Activated CD8-positive, alpha-beta memory T cell treated with anti-CD3 and anti-CD28 coated beads, Interleukin-2, amount 50 U/mL, for 1 hour (primary cell): ENCODE results near the gene AHR.

Experiments used
- DNase-seq: peaks from one replicate; pipeline ENCODE4 v3.0.0-alpha.2; 2020; ENCODE audit errors: extremely low read depth

The AHR gene

DNA sequence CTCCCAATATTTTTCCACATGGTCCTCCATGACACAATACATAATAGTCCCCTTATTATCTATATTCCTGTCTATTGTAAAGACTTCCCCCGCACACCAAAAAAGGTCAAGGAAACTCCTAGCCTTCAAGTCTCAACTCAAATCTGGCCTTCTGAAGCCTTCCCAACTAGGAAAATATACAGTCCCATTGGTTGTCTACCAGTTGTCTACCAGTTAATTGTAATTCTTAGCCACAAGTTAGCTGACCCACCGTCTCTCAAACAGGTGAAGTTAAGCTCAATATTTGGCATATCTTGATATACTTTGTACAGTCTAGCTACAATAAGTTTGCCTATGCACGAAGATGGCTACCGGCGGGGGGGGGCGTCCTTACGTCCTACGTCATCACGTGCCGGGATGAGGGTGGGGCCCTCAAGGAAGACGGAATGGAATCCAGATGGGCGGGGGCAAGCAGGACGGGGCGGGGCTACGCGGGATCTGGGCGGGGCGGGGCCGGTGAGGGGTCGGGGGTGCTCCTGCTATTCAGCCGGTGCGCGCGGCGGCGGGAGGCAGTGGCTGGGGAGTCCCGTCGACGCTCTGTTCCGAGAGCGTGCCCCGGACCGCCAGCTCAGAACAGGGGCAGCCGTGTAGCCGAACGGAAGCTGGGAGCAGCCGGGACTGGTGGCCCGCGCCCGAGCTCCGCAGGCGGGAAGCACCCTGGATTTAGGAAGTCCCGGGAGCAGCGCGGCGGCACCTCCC lies at the start of gene AHR:
Gene AHR, plus strand, starts transcription at position 551 of the 738 bp plus-strand sequence. CDS start 613 bp downstream, outside the sequence.
- peak; percentile 72 for DNase-seq

DNA sequence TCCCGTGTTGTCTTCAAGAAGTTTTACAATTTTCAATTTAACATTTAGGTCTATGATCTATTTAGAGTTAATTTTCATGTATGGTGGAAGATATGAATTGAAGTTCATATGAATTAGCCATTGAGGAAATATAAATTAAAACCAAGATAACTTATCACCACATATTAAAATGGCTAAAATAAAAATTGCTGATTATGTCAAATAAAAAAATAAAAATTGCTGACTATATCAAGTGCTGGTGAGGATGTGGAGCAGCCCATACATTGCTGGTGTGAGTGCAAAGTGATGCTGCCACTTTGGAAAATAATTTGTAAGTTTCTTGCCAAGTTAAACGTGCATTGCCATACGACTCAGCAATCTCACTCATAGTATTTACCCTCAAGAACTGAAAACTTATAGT lies 44.6 kb upstream of the AHR start:
- DNase-seq = no peak

DNA sequence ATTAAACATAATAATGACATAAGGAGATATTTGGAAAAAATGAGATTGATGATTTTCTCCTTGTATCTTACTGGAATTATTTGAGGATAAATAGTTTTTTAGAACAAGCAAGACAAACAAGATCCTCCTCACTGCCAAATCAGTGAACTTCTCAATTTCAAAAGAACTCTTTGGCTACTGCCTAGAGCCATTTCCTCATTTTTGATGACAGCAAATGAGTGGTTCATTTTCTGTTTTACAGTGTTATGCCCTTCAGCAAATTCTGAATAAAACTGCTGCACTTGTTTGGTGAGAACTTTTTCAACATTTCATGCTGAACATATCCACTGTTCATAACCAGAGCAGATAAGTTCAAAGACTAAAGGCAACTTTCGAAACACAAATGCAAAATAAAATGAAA lies 42.5 kb upstream of the AHR start:
- DNase-seq = no peak

GRCh38 chr7:17256375-17256774 lies 42.1 kb upstream of the AHR start:
- DNase-seq = no peak

- no peak for DNase-seq
These were observed 31.9 kb upstream of the AHR start for GRCh38 chr7:17266565-17266964.

GRCh38 chr7:17269341-17270221 lies 28.9 kb upstream of the AHR start:
- DNase-seq = no peak

GRCh38 chr7:17274551-17275245 lies 23.8 kb upstream of the AHR start:
- DNase-seq = no peak

DNA sequence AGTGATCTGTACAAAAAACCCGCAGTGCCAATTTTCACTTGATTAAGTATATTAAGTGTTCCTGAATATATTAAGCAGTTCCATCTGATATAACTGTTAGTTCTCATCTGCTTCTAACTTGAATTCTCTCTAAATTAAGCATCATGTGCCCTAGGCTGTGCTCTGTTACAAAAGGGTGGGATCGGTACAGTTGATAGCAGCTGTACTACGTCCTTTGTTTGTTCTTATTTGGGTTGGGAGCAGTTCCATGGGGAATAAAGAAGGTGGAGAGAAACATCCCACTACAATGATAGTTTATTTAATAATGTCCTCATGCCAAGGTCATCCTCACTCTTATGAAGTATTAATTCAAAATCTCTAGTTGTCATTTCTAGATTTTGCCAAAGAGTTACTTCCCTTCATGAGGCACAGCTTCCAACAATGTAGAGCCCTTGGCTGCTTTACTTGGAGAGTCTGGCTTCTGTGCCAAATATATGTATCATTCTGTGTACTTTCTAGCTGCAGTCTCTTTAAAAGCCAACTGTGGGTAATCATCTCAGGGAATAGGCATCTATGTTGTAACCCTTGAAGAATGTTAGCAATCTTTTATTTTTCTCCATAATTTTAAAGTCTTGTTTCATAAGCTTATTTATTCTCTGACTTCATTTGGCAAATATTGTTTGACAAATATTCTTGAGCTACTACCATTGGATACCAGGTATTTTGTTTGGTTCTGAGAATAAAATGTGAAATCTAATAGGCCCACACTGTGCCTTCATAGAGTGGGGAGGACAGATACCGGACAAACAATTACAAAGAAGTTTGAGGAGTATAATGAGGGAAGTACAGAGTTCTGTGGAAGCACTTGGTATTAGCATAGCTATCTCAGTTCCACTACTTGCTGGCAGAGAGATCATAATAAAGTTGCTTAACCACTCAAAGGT lies 22.4 kb upstream of the AHR start:
- DNase-seq = no peak

DNA sequence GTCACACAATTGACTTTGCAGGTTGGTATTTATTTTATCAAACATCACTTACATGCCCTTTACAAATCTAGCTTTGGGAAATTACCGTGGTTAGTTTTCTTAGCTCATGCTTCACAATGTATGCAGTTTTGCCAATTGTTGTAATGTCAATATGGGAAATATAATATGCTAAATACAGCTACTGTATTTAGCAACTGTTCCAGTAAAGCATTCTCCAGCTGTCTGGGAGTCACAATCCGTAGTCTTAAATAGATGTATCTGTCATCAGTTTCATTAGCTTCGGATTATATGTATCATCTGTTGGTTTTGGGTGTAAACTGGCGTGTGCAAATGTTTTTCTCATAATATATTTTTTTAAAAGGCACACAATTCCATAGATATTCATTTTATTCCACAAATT lies 19.4 kb upstream of the AHR start:
- DNase-seq = no peak

GRCh38 chr7:17289074-17289645 lies 9.3 kb upstream of the AHR start:
- DNase-seq = no peak

DNA sequence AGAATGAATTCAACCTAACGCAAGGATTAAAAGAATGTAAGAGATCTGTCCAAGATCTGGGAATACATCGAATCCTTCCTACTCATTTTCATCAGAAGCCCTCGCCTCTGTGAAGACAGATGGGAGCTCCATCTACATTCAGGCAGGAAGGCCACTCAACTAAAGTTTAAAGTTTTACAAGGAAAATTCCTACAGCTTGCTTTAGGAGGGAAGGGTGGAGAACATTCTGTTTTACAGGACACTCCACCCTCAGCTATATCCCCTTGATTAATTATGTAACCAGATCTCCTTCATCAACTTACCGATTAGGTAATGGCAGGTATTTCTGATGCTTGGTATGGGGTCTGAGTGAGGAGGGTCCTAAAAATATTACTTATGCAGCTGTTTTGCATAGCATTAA lies 5.6 kb upstream of the AHR start:
- DNase-seq = no peak

DNA sequence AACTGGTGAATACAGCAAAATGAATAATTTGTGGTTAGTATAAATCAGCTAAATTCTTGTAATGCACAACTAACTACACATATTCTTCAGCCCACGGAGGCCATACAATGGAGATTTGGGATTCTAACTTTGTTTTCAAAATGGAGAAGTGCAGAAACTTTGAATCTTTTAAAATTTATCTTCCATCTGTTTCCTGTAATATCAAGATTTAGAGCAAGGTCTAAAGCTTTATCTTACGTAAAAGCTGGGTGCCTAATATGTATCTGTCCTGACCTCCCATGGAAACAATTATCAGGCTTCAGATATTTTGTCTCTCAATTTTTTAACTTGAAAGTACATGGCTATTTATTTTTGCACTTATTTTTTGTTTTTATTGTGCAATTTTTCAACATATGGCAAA lies 5.0 kb upstream of the AHR start:
- no peak for DNase-seq

DNA sequence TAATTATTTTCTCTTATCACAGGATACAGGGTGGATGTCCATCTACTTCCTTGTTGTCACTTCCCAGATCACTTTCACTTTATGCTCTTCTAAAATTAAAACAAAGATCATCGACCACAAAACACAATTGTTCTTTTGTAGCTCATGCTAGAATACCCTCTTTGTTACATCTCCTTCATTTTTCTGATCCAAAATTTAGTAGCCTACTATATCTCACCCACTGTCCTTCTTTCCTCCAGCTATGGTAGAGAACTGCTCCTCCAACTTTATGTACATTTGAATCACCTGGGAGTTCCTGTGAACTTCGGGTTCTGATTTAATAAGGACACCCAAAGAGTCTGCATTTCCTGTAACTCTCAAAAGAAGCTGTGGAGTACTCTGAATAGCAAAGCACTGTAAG lies 1.2 kb upstream of the AHR start:
- DNase-seq = no peak

DNA sequence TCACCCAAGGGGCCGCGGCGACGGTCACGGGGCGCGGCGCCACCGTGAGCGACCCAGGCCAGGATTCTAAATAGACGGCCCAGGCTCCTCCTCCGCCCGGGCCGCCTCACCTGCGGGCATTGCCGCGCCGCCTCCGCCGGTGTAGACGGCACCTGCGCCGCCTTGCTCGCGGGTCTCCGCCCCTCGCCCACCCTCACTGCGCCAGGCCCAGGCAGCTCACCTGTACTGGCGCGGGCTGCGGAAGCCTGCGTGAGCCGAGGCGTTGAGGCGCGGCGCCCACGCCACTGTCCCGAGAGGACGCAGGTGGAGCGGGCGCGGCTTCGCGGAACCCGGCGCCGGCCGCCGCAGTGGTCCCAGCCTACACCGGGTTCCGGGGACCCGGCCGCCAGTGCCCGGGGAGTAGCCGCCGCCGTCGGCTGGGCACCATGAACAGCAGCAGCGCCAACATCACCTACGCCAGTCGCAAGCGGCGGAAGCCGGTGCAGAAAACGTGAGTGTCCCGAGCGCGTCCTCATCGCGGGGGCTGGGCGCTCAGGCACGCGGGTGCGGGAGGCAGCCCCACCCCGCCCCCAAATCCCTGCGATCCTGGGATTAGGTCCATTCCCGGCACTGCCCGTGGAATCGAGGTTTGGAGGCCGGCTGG lies 509 bp downstream of the AHR start:
- DNase-seq = no peak

DNA sequence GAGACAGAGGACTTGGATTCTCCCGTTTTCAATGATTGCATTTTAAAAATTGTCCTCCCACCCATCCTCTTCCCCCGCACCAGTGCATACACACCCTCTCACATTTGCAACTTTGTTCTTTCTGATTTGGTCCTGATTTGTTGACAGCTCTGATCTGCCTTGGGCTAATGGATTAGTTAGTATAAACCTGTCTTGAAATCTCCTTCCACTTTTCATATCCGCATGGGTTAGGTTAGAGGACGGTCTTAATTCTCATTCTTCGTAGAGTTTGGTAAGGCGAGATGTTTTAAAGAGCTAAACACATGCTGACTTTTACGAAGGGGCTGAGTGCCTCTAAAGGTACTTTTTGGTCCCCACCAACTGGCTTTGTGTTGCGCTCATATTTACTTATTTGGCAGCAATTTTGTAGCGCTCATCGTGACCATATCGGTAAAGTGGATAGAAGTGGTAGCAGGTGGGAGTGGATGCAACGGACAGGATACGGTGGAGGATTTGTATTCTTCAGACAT lies 1.1 kb downstream of the AHR start:
- no peak for DNase-seq

DNA sequence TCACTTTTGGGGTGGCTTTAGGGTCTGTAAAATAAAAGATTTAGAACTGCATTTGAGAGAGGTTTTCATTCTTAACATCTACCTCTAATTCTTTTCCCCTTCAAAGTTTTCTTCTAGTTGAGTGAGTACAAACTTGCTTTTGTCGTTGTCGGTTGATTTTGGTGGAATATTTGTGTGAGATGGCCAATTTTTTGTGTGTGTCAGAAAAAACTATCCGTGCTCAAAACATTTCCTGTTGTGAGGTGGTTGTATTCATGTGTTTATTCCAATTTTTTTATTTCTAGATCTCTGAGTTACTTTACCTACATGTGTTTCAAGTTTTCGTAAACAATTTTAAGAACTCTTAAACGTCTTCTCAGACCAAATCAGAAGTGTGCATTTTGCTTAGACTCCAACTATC lies 1.6 kb downstream of the AHR start:
- no peak for DNase-seq

DNA sequence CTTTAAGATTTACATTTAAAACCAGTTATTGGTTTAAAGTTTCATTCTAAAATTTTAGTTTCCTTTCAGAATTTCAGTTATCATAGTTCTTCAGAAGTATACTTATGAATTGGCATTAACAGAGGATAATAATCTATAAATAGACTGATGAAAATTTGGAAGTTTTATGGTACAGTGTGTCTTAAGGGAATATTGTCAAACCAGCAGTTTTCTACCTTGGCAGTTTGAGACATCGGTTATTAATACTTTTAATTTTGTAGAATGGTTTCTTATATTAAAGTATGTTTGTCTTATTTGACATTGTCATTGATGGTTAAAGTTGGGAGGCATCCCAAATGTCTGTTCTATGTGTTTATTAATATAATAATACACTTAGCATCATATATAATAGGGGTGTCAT lies 2.0 kb downstream of the AHR start:
- DNase-seq = no peak

DNA sequence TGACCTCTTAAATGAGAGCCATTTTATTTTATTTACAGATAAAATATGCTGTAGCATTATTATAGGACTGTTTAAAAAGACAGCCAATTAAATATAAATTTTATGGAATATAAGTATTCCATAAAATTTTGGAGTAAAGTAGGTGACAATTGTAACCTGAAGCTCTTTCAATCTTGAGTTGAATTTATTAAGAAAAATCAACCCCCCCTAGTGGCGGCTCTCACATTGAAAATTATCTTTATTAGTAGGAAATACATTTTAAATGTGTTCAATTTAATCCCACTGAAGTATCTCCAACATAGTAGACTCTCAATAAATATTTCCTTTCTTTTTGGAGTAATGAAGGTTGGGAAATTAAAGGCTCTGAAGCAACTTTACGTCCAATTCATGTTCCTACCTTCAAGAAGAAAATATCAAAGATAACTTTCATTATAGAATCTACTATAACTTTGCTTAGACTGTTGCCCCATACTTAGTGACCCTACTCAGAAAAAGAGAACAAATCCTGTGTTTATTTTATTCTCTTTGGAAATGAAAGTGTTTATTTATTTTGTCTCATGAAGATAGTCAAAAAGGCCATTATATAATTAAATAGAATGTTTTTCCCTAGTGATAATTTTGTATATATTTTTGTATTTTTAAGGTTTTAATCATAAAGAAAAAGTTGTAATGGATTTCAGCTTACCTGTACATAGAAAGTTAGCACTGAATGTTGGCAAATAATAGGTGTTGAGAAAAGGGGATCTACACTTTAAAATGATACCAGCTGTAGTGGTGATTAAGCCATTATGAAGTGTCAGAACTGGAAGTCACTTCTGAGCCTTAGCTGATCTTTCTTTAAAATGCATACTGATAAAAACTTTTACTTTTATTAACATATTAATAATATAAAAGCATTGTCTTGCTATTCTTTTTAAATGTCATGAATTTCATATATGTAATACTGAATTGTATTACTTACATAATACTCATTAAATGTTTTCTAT lies 3.3 kb downstream of the AHR start:
- DNase-seq = no peak

GRCh38 chr7:17302575-17303142 lies 4.2 kb downstream of the AHR start:
- no peak for DNase-seq
